SK-MEL-5 (cell line): ENCODE data around the gene GXYLT1. TPM values are rescaled to one million over a fixed set of nuclear protein-coding genes. Genes with fewer than 3 reads are reported as not detected.
A peak's percentile ranks its signal among the peaks of the same experiment; 100 is the strongest.

Experiments used
- DNase-seq: peaks from one replicate; pipeline ENCODE4 v3.0.0-alpha.2; 2016; ENCODE audit warnings: low read depth, low spot score
- in situ Hi-C: cut with HindIII; loops from 2 replicates; pipeline ENCODE4 v1.10.0; 2016; ENCODE audit warnings: low sequenced_read_pairs, high pct_unique_total_duplicates, low pct_unique_long_range_greater_than_20kb
- total RNA-seq: library from RNA; depleted of rRNA; stranded (reverse); fragments of >200 nt; shearing (Covaris generic); gene quantifications from 2 replicates; pipeline ENCODE4 v1.2.3, GENCODE V29; 2014

Gene GXYLT1
- total RNA-seq, 1 experiment from 2014 or later: 11.2 TPM

DNA sequence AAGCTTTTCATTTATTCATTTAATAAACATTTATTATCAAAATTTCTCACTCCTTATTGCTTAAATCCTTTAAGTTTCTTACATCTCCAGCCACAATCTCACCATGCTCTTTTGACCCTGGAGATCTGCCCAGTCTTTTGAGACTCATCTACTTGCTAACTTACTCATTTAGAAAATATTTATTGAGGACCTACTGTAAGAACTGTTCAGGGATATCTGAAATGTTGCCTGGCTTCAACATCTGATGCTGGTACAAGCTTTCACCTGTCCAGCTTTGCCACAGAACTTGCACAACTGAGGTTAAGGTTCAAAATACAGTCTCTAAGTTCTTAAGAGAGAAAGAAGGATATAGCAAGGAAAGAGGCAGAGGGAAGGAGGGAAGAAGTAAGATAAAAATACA is 17.5 kb upstream of the GXYLT1 start:
- no peak for DNase-seq

DNA sequence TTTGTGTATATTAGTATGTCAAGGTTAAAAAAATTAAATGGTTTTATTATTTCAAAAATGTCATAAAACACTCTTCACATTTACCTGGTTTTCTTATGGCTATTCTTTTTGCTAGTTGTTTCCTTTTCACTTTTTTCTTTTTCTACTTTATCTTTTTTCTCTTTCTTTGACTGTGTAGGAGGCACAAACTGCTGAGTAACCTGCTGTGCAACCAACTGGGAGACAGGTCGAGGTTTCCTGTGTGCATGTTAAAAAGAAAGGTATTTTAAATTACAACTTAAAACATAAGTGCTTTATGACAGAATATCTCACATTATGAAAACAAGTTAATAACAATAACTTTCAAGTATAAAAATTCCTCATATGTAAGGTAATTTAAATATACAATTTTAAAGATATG is 16.9 kb upstream of the GXYLT1 start:
- DNase-seq: no peak
- in situ Hi-C loops: no loop called here

More for the DNA sequence above, 17.5 kb upstream of the GXYLT1 start:
- in situ Hi-C loops: no loop called here

DNA sequence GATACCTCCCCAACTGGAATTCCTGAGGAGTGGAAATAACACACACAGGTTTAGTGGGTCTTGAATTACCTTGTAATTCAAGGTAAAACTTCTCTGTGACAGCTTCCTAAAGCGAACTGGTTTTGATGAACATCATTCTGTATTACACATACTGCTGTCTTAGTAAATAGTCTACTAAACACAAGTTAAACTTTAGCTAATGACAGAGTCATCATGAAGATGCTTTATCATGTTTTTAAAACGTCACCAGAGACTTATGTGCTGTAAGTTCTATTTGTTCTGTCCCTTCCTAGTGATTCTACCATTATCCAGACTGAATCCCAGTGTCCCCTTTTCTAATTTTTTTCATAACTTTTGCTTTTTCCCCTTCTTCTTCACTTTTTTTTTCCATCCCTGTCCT is 11.6 kb upstream of the GXYLT1 start:
- in situ Hi-C loops: no loop called here
- no peak for DNase-seq

- DNase-seq: peak; percentile 67
- in situ Hi-C loops: no loop called here
Observed at GRCh38 chr12:42145552-42146215, 1.0 kb upstream of the GXYLT1 start.

GRCh38 chr12:42145197-42145549 is 499 bp upstream of the GXYLT1 start:
- in situ Hi-C loops: no loop called here
- no peak for DNase-seq

- in situ Hi-C loops: no loop called here
- no peak for DNase-seq
Observed at GRCh38 chr12:42144158-42144407, 591 bp downstream of the GXYLT1 start.

DNA sequence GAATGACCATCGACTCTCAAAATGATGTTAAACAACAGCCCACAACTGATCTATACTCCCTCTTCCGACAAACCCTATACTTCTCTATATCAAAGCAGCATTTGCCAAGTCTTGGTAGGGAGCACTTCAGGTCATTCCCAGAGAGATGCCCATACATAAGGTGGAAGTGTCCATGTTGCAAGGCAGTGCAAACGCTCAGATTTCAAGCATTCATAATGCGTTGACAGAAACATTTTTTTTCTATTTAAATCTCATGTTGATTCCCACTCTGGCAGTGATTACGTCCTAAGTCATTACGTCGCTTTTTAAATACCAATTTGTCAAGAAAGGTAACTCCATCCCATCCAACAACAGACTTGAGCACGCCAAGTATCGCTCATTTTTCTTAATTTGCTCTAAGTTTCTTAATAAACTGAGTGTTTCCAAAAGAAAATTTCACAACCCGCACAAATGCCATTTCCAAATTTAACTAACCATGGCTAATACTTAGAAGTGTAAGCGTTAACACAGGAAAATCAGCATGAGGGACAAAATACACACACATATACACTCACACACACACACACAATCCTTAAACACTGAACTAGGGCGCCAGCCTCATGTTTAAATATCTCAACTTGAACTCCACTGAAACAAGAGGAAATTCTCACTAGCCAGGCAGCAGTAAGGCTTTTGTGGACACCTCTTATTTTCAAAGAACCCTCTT is 1.1 kb downstream of the GXYLT1 start:
- in situ Hi-C loops: no loop called here
- DNase-seq: peak; percentile 43

- DNase-seq: no peak
- in situ Hi-C loops: no loop called here
Observed at GRCh38 chr12:42141981-42142606, 2.6 kb downstream of the GXYLT1 start.

- DNase-seq: peak; percentile 21
- in situ Hi-C loops: no loop called here
Observed at GRCh38 chr12:42140901-42141300, 3.8 kb downstream of the GXYLT1 start.

DNA sequence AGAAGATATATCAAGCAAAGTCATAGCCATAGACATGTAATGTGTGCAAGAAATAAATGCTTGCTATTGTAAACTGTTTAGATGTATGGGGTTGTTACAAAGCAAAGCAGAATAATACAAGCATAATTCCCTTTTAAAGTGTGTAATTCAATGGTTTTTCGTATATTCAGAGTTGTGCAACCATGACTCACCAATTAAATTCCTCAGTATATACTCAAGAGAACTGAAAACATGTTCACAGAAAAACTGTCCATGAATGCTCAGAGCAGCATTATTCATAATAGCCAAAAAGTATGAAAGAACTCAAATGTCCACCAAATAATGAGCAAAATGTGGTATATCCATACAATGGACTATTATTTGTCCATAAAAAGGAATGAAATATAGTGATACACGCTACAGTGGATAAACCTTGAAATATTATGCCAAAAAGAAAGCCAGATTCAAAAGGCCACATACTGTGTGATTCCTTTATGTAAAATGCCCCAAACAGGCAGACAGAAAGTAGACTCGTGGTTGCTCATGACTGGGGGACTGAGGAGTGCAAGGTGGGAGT is 9.3 kb downstream of the GXYLT1 start:
- DNase-seq: peak; percentile 46

GRCh38 chr12:42130672-42131402 is 13.8 kb downstream of the GXYLT1 start:
- in situ Hi-C loops: no loop called here
- no peak for DNase-seq

More for the DNA sequence above, 9.3 kb downstream of the GXYLT1 start:
- in situ Hi-C loops: no loop called here

- DNase-seq: peak; percentile 82
- in situ Hi-C loops: loop anchor here (10.0 kb wide), 1 partner anchor 205 kb away; no protein-coding TSS in a partner anchor
Observed at GRCh38 chr12:42129595-42130204, 15.0 kb downstream of the GXYLT1 start.

- in situ Hi-C loops: loop anchor here (10.0 kb wide), 1 partner anchor 206 kb away; no protein-coding TSS in a partner anchor
Observed at GRCh38 chr12:42128888-42129287, 15.8 kb downstream of the GXYLT1 start.

DNA sequence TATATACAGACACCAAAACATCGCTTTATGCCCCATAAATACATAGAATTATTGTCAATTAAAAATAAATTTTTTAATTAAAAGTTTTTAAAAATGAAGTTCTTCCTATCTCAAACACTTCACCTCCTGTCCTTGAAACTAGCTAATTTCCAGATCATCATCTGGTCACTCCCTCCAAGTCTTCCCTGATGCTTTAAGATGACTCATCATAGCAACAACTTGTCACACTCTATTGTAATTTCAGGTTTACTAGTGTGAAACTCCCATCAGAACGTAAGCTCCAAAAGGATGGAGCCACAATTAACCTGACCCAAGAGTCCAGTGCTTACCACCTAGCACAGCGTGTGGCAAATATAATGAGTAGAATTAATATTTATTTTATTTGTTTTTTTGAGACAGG is 16.3 kb downstream of the GXYLT1 start:
- in situ Hi-C loops: loop anchor here (10.0 kb wide), 1 partner anchor 206 kb away; no protein-coding TSS in a partner anchor

More at GRCh38 chr12:42128888-42129287, 15.8 kb downstream of the GXYLT1 start:
- DNase-seq: no peak

DNA sequence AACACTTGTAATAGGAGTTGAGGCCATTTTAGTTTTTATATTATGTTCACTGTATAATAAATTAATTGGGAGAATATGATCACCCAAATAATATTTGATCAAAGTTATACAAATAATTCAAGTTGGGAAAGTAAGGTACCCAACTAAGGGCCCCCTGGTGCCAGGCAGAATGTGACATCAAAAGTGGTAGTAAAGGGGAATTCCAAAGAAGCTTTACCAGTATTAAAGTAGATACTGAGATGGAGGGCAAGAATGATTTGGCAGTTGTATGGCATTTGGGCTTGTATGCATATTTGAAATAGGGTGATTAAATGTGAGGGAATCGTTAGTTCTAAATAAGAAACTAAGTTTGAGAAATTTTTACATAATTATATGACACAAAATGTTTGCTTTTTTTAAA is 17.7 kb downstream of the GXYLT1 start:
- DNase-seq: no peak
- in situ Hi-C loops: loop anchor here (10.0 kb wide), 1 partner anchor 208 kb away; no protein-coding TSS in a partner anchor

More for the DNA sequence above, 16.3 kb downstream of the GXYLT1 start:
- DNase-seq: no peak

DNA sequence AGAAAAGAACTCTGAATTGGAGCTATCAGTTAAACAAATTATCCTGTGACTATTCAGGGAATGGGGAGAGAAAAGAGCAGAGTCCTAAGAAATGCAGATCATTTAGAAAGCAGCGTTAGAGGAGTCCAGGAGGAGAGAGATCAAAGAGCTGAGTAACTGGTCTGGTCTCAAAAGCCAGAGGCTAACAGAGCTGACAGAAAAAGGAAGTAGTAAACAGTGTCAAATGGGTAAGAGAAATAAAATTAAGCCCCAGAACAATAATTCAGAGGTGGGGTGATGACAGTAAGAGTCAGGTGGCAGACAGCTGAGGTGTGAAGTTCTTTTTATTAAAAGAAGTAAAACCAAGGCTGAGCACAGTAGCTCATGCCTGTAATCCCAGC is 19.3 kb downstream of the GXYLT1 start:
- no peak for DNase-seq
- in situ Hi-C loops: loop anchor here (10.0 kb wide), 1 partner anchor 209 kb away; no protein-coding TSS in a partner anchor

- in situ Hi-C loops: loop anchor here (10.0 kb wide), 1 partner anchor 210 kb away; no protein-coding TSS in a partner anchor
- DNase-seq: no peak
Observed at GRCh38 chr12:42124764-42125387, 19.8 kb downstream of the GXYLT1 start.
